HG02884 (cell line): ENCODE results near the gene SMPX.

ENCODE experiments used
- ATAC-seq: cut with Tn5 transposase; IDR thresholded peaks from one replicate; pipeline ENCODE4 v1.9.1; 2021; ENCODE audit warnings: mild to moderate bottlenecking, moderate library complexity; ENCODE audit not compliant: unreplicated experiment

Gene SMPX

GRCh38 chrX:21715825-21716224 lies 42.1 kb downstream of the SMPX start:
- ATAC-seq: no peak

GRCh38 chrX:21715337-21715736 lies 42.6 kb downstream of the SMPX start:
- no peak for ATAC-seq

DNA sequence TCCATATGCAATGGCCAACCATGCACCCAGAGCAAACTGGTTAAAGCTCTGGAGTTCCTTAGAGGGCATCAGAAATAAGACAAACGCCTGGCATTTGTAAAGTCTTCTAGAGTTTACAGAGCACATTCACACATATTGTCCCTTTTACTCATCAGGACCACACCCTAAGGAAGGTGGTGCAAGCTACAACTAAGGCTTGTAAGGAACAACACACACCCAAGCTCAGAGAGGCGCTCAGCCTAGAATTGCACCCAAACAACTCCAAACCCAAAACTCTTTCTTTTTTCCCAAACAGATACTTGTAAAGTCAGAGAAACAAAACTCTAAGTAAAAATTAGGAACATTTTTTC lies 46.1 kb downstream of the SMPX start:
- ATAC-seq: no peak

- no peak for ATAC-seq
Observed at GRCh38 chrX:21711129-21711847, 46.6 kb downstream of the SMPX start.

GRCh38 chrX:21708116-21708515 lies 49.8 kb downstream of the SMPX start:
- no peak for ATAC-seq

DNA sequence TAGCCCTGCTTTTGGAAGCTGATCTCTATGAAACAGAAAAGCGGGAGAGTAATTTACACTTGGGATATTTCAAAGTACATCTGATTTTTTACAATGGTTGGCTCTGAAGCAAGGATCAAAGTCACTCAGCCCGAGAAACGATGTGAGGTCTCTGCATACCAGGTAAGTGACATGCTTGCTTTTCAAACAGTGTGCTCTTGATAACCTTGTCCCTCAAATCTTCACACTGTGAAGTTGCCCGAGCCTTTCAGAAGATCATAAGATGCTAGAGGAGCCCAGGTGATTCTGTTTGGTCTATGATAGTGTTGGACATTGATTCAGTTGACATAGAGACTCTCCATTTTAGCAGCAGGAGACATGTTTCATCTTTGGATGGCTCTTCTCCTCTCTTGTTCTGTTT lies 52.7 kb downstream of the SMPX start:
- no peak for ATAC-seq

- no peak for ATAC-seq
Observed at GRCh38 chrX:21702725-21703124, 55.2 kb downstream of the SMPX start.

DNA sequence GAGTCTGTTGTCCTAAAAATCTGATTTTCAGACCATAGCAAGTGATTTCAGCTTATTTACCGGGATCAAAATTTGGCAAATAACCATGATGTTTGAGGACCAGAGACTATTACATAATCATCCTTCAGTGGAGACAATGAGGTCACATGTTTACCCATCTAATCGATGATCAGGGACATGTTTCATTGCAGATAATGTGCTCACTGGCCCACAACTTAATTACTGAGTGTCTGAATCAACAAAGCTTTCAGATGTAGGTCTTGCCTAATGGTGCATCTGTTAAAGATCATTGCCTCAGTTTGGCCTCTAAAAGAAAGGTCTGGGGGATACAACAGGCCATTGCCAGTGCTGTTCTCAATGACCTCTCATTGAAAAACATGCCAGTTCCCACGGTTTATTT lies 56.9 kb downstream of the SMPX start:
- no peak for ATAC-seq

GRCh38 chrX:21700275-21700674 lies 57.6 kb downstream of the SMPX start:
- ATAC-seq: no peak

GRCh38 chrX:21699136-21699535 lies 58.8 kb downstream of the SMPX start:
- ATAC-seq: no peak

- ATAC-seq: no peak
Observed at GRCh38 chrX:21698272-21698671, 59.6 kb downstream of the SMPX start.

DNA sequence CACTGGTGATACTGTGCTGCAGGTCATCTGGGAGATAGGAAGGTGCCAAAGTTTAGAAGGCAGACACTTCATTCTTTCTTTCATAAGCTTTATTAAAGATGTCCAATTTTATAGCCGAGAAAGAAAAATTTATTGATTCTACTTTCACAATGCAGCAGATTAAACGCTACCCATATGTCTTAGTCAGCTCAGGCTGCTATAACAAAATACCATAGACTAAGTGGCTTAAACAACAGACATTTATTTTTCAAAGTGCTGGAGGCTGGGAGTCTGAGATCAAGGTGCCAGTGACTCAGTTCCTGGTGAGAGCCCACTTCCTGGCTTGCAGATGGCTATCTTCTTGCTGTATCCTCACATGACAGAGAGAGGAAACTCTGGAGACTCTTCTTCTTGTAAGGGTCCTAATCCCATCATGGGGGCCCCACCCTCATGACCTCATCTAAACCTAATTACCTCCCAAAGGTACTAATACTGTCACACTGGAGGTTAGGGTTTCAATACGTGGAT lies 66.4 kb downstream of the SMPX start:
- no peak for ATAC-seq

GRCh38 chrX:21683941-21684340 lies 74.0 kb downstream of the SMPX start:
- no peak for ATAC-seq

DNA sequence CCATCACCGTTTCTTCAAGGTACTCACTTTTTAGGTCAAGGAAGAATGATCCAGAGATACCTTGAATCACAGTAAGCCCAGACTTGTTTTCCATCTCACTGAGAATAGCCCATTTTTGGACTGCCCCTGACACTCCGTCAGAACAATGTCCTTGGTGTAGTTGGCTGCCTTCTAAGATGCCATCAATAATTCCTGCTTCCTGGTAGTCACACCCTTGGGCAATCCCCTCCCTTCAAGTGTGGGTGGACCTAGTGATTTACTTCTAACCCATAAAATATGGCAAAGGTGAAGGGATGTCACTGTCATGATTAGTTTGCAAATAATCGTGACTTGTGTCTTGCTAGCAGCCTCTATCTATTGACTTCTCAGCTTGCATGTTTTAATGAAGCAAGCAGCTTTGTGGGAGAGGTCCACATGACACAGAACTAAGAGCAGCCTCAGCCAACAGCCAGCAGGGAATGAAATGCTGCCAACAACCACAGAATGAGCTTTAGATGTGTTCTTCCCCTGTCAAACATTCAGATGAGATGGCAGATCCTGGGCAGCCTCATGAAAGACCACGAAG lies 79.8 kb downstream of the SMPX start:
- ATAC-seq: no peak

- no peak for ATAC-seq
Observed at GRCh38 chrX:21675931-21676330, 82.0 kb downstream of the SMPX start.

DNA sequence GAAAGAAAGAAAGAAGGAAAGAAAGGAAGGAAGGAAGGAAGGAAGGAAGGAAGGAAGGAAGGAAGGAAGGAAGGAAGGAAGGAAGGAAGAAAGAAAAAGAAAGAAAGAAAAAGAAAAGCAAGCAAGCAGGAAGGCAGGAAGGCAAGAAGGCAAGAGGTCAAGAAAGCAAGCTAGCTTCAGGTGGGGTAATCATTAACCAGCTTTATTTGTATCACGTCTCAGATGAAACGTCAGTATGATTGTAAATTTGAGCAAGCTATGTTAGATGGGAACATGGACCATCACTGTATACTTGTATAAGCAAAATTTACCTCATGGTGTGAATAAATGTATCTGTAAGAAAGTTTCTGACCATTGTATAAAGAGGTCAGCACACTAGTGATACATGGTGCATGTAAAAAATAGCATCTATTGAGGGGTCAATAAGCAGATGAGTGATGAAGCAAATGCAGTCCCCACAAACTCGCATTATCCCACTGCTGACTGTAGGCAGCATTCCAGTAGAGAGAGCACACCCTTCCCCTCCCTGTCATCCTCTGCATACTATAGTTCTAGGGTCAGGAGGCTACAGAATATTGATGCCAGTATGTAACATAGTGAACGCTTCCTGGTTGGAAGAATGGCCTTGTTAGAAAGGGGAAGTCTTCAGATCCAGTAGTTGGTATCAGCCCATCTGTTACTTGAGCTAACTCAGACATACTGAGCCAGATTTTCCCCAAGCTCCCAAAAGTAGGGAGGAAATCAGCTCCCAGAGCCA lies 83.3 kb downstream of the SMPX start:
- ATAC-seq: no peak

DNA sequence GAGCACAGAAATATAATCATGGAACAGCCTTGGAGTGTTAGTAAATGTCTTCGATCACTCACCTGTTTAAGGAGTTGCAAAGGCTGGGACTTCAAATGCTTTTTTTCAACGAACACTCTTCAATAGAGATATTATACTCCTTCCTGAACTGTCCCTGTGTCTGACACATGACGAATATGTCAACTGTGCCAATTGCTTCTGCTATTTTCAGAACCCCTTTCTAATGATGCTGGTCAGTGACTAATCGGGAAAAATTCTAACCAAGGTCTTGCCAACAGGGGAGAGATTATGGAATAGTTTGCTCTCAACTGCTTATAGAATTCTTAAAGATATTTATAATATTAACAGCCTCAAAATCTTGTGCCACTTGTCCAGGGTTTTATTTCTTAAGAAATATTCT lies 91.2 kb downstream of the SMPX start:
- no peak for ATAC-seq

GRCh38 chrX:21666252-21666651 lies 91.7 kb downstream of the SMPX start:
- no peak for ATAC-seq

DNA sequence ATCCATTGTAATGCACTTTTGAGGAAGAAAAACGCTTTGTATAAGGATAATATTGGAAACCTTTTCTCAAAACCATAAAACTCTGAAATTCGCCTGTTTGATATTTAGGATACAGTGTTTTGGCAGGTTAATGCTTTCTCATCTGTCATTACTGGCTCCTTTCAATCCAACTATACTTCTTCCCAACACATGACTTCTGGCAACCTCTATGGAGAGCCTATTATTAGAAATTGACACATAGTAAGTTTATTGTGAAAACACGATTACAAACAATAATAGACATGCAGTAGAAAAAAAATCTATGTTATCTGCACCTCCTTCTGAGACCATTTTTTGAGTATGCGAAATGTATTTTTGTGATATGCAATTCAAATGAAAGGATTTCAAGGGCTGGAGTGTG lies 95.2 kb downstream of the SMPX start:
- ATAC-seq: no peak

- ATAC-seq: no peak
Observed at GRCh38 chrX:21661316-21661715, 96.6 kb downstream of the SMPX start.

- no peak for ATAC-seq
Observed at GRCh38 chrX:21660156-21660555, 97.8 kb downstream of the SMPX start.

GRCh38 chrX:21659320-21659719 lies 98.6 kb downstream of the SMPX start:
- ATAC-seq: no peak
